ENCODE data around the gene NEMF. TPM values are rescaled to one million over a fixed set of nuclear protein-coding genes. Genes with fewer than 3 reads are reported as not detected.
A peak's percentile ranks its signal among the peaks of the same experiment; 100 is the strongest.
"Not testable (repeated sequence)": the region's sequence is repeated elsewhere in the genome, so short reads cannot be mapped to it uniquely, and the experiment has no call there.

The NEMF gene
- total and polyA plus RNA-seq, 5 donors: 27.0 to 54.4 (median 50.6) TPM

DNA sequence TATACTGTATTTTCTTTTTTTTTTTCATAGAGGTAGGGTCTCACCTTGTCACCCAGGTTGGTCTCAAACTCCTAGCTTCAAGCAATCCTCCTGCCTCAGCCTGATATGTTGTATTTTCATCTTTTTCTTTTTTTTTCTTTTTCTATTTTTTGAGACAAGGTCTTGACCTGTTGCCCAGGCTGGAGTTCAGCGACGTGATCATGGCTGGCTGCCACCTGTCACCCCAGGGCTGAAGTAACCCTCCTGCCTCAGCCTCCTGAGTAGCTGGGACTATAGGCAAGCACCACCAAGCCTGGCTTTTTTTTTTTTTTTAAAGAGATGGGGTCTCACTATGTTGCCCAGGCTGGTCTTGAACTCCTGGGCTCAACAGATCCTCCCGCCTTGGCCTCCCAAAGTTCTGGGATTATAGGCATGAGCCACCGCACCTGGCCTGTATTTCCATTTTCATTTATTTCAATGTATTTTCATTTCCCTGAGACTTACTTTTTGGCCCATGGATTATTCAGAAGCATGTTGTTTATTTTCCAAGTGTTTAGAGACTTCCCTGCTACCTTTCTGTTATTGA, 24.1 kb upstream of the NEMF start:
- Histone ChIP-seq H3K4me3 (ENCODE audit: low read length) (no peak overlapping the region), H3K27me3 (ENCODE audit: control insufficient read depth, insufficient read depth) (no peaks in the 10 kb centered on the region), H3K27ac (ENCODE audit: low read length) (no peak overlapping the region), H3K9me3 (ENCODE audit: control insufficient read depth, low read length) (no peaks in the 10 kb centered on the region), H3K4me1 (ENCODE audit: control insufficient read depth, insufficient read depth, low read length) (no peaks in the 10 kb centered on the region)
- intact Hi-C loops (cut with DNase I): loop anchor here in 1 of 4 donors (10.0 kb wide), 1 partner anchor 228 kb away; no protein-coding TSS in a partner anchor
- WGBS: 51% methylated on average over 4 of the region's 4 CpGs
- DNase-seq (no peak), ATAC-seq (no peak)

DNA sequence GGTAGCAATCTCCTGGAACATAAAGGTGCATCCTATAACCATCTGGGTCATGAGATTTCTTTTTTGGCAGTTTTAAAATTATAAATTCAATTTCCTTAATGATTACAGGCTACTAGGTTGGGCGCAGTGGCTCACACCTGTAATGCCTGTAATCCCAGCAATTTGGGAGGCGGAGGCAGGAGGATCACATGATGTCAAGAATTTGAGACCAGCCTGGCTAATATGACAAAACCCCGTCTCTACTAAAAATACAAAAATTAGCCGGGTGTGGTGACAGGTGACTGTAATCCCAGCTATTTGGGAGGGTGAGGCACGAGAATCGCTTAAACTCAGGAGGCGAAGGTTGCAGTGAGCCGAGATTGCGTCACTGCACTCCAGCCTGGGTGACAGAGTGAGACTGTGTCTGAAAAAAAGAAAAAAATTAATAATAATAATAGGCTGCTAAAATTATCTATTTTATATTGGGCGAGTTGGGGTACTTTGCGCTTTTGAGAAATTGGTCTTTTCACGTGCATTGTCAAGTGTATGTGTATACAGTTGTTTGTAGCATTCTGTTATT, 23.1 kb upstream of the NEMF start:
- DNase-seq (no peak), ATAC-seq (no peak)
- no peak overlapping the region for H3K4me3 ChIP-seq (ENCODE audit: low read length)
- 82% methylated on average over 12 of the region's 12 CpGs for WGBS
- H3K4me1 ChIP-seq (ENCODE audit: control insufficient read depth, insufficient read depth, low read length): no peaks in the 10 kb centered on the region
- no peaks in the 10 kb centered on the region for H3K9me3 ChIP-seq (ENCODE audit: control insufficient read depth, low read length)
- H3K27me3 ChIP-seq (ENCODE audit: control insufficient read depth, insufficient read depth): no peaks in the 10 kb centered on the region
- H3K27ac ChIP-seq (ENCODE audit: low read length): no peak overlapping the region
- intact Hi-C loops (cut with DNase I): loop anchor here in 1 of 4 donors (10.0 kb wide), 1 partner anchor 229 kb away; no protein-coding TSS in a partner anchor

DNA sequence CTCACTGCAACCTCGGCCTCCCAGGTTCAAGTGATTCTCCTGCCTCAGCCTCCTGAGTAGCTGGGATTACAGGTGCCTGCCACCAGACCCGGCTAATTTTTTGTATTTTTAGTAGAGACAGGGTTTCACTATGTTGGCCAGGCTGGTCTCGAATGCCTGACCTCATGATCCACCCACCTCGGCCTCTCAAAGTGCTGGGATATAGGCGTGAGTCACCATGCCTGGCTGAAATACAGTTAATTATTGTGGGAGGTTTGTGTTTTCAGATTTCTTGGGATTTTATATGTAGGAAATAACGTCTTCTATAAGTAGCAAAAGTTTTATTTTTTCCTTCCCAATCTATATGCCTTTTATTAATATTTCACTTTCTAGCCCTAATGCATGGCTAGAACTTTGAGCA, 21.0 kb upstream of the NEMF start:
- not testable (repeated sequence) for ATAC-seq; DNase-seq; H3K4me3 ChIP-seq (ENCODE audit: low read length); H3K27me3 ChIP-seq (ENCODE audit: control insufficient read depth, insufficient read depth); H3K27ac ChIP-seq (ENCODE audit: low read length); H3K4me1 ChIP-seq (ENCODE audit: control insufficient read depth, insufficient read depth, low read length); H3K9me3 ChIP-seq (ENCODE audit: control insufficient read depth, low read length)
- 77% methylated on average over 6 of the region's 6 CpGs for WGBS
- intact Hi-C loops (cut with DNase I): loop anchor here in 1 of 4 donors (10.0 kb wide), 1 partner anchor 231 kb away; no protein-coding TSS in a partner anchor

DNA sequence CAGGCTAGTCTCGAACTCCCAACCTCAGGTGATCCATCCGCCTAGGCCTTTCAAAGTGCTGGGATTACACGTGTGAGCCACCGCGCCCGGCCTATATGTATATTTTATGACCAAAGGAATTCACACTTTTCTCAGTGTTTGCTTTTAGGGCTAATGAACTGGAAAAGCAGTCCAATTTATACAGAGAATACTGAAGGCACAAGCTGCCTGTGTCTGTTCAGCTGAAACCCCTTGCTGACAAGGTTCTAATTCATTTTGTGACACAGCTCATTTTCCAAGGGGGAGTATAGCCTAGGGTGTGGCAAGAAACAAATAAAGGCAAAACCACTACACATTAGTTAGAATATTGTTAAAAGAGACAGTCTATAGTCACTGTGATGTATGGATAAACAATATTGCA, 18.3 kb upstream of the NEMF start:
- ATAC-seq (no peak), DNase-seq (no peak)
- H3K27me3 ChIP-seq (ENCODE audit: control insufficient read depth, insufficient read depth): no peaks in the 10 kb centered on the region
- H3K4me3 ChIP-seq (ENCODE audit: low read length): no peak overlapping the region
- no peaks in the 10 kb centered on the region for H3K4me1 ChIP-seq (ENCODE audit: control insufficient read depth, insufficient read depth, low read length)
- no peak overlapping the region for H3K27ac ChIP-seq (ENCODE audit: low read length)
- H3K9me3 ChIP-seq (ENCODE audit: control insufficient read depth, low read length): no peaks in the 10 kb centered on the region
- 93% methylated on average over 6 of the region's 6 CpGs for WGBS
- intact Hi-C loops (cut with DNase I): loop anchor here in 1 of 4 donors (10.0 kb wide), 1 partner anchor 234 kb away; no protein-coding TSS in a partner anchor

DNA sequence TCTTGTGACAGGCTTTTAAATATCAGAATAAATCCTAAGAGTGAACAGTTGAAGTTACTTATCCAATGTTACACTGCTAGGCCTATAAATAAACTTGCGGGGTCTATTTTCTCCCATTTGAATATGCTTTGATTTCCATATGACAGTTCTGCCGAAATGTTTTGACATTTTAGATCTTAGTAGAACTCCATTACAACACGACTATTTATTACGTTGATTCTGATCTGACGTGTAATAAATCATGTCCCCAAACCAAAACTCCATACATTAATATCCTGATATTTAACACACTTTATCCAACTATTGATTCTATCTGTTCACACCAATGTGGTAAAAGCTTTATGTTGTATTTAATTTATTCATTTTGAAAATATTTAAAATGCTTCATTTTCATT, 16.1 kb upstream of the NEMF start:
- no peaks in the 10 kb centered on the region for H3K9me3 ChIP-seq (ENCODE audit: control insufficient read depth, low read length)
- peak overlapping the region; percentile 12 for H3K4me3 ChIP-seq (ENCODE audit: low read length)
- peaks cover 2% of the 10 kb centered on the region for H3K4me1 ChIP-seq (ENCODE audit: control insufficient read depth, insufficient read depth, low read length)
- ATAC-seq (no peak), DNase-seq (no peak)
- no peak overlapping the region for H3K27ac ChIP-seq (ENCODE audit: low read length)
- 45% methylated on average over 5 of the region's 5 CpGs for WGBS
- H3K27me3 ChIP-seq (ENCODE audit: control insufficient read depth, insufficient read depth): no peaks in the 10 kb centered on the region
- intact Hi-C loops (cut with DNase I): loop anchor here in 2 of 4 donors (5.0 to 10.0 kb wide), 3 partner anchors 136 to 239 kb away; no protein-coding TSS in a partner anchor

DNA sequence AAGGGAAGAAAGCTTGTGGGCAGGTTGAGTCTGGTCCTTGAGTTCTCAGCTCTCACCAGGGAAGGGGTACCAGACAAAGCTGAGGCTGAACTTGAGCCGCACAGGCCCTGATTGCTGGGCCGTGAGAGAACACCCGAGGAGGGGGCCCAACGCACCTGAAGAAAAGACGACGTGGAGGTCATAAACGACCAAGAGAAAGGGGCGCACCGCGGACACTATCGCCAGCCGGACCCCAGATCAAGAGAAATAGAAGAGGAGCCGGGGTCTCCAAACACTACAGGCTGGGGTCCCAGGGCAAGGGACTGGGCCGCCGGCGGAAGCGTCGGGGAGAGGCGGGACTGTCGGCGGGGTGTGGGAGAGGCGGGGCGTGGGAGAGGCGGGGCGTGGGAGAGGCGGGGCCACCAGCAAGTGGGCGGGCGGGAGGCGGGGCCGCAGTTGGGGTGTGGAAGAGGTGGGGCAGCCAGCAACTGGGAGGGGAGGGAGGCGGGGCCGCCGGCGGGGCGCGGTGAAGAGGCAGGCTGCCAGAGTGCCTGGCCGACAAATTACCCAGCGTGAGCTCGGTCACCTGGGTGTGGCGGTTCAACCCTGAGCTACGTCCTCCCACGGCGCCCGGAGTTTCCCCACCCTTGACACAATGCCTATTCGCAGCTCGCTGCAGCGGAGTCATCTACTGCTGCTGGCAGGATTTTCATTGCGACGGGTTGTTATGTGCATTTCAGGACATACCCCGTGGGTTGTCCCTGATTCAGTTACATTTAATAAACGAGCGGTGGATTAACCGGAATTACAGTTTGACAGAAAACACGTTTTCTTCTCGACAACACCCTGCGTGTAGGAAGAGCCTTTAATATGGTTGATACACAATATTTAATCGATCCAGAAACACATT, 15.5 kb upstream of the NEMF start:
- intact Hi-C loops (cut with DNase I): loop anchor here in 2 of 4 donors (5.0 to 10.0 kb wide), 3 partner anchors 137 to 239 kb away; no protein-coding TSS in a partner anchor
- DNase-seq (peak; percentile 97 to 99 (median 98)), ATAC-seq (peak; percentile 97 to 98)
- Histone ChIP-seq H3K27ac (ENCODE audit: low read length) (peak overlapping the region; percentile 95), H3K4me1 (ENCODE audit: control insufficient read depth, insufficient read depth, low read length) (peaks cover 2% of the 10 kb centered on the region), H3K4me3 (ENCODE audit: low read length) (peak overlapping the region; percentile 75), H3K9me3 (ENCODE audit: control insufficient read depth, low read length) (no peaks in the 10 kb centered on the region), H3K27me3 (ENCODE audit: control insufficient read depth, insufficient read depth) (no peaks in the 10 kb centered on the region)
- under 1% methylated on average over 57 of the region's 57 CpGs for WGBS

DNA sequence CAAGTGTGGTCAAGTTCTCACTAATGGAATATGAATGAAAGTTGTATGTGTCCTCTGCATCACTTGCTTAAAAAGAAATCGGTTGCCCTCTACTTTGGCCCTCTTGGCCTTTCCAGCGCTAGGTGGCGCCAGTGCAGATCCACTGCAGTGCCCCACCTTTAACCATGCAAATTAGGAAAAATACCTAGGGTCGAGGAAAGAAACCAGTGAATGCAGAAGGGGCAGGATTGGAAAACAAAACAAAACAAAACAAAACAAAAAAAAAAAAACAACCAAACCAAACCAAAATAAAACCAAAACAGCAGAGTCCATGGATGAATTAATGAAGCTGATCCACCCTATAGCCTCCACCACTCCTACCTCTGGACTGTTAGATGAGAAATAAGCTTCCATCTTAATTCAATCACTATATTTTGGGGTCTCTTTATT, 12.9 kb upstream of the NEMF start:
- no peak overlapping the region for H3K27ac ChIP-seq (ENCODE audit: low read length)
- peak; percentile 78 to 93 (median 88) for DNase-seq
- H3K4me3 ChIP-seq (ENCODE audit: low read length): no peak overlapping the region
- no peak for ATAC-seq
- H3K27me3 ChIP-seq (ENCODE audit: control insufficient read depth, insufficient read depth): no peaks in the 10 kb centered on the region
- intact Hi-C loops (cut with DNase I): loop anchor here in 2 of 4 donors (5.0 to 10.0 kb wide), 3 partner anchors 139 to 242 kb away; no protein-coding TSS in a partner anchor
- peaks cover 2% of the 10 kb centered on the region for H3K4me1 ChIP-seq (ENCODE audit: control insufficient read depth, insufficient read depth, low read length)
- H3K9me3 ChIP-seq (ENCODE audit: control insufficient read depth, low read length): no peaks in the 10 kb centered on the region
- WGBS: 1% methylated on average over 4 of the region's 4 CpGs

DNA sequence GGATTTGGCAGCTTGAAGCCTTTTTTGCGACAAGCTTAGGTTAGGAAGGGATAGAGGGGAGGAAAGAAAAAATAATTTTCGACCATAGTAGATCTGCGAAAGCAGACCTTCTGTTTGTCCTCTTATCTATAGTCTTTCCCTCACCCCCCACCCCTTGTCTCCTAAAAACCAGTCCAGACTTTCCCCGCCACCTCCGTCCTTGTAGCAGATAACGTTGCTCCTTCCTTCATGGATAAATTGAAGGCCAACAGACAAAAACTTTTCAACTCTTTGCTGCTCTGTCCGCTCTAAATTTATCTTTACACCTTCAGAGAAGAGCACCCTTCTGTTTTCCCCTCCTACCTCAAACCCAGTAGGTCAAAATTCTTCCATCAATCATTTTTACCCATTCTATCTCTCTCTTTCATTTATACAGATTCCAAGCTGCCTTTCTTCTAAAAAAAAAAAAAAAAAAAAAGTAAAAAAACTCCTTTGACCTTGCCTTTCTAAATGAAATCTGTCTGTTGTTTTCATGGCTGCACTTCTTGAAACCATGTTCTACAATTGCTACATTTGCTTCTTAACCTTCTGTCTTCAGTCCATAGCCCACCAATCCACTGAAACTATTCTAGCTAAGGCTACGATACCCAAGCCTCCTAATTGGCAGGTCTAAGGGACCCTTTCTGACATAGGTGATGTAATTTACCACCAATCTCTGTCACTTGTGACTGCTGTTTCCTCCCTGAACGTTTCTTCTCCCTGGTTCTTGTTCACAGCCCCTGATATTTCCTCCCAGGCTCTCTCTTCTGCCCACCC, 11.1 kb upstream of the NEMF start:
- H3K27me3 ChIP-seq (ENCODE audit: control insufficient read depth, insufficient read depth): no peaks in the 10 kb centered on the region
- ATAC-seq (no peak), DNase-seq (no peak)
- H3K27ac ChIP-seq (ENCODE audit: low read length): peak overlapping the region; percentile 94
- no peaks in the 10 kb centered on the region for H3K9me3 ChIP-seq (ENCODE audit: control insufficient read depth, low read length)
- peak overlapping the region; percentile 70 for H3K4me3 ChIP-seq (ENCODE audit: low read length)
- peaks cover 2% of the 10 kb centered on the region for H3K4me1 ChIP-seq (ENCODE audit: control insufficient read depth, insufficient read depth, low read length)
- 15% methylated on average over 9 of the region's 9 CpGs for WGBS
- intact Hi-C loops (cut with DNase I): loop anchor here in 3 of 4 donors (5.0 to 10.0 kb wide), 3 partner anchors 141 to 244 kb away; no protein-coding TSS in a partner anchor

DNA sequence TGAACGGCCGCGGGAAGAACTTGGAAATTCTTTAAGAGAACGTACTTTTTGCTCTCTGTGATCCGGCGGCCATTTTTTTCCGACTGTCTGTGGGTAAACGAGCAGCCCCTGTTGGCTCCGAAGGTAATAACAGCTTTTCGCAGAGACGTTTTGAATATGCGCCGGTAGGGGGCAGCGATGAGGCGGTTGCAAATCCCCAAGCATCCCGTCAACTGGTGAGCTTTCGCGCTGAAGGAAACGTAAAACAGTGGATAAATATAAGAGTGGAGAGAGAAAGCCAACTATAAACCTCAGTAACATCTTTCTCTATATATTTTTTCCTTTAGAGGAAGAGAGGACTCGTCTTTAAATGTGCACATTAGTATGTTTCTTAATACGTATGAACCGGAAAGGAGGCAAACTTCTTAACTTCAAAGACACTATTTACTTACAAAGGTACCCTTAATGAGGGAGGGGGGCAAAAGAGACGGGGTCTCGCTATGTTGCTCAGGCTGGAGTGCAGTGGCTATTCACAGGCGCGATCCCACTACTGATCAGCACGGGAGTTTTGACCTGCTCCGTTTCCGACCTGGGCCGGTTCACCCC, 9.6 kb upstream of the NEMF start:
- Histone ChIP-seq H3K4me1 (ENCODE audit: control insufficient read depth, insufficient read depth, low read length) (peaks cover 2% of the 10 kb centered on the region), H3K9me3 (ENCODE audit: control insufficient read depth, low read length) (no peaks in the 10 kb centered on the region), H3K4me3 (ENCODE audit: low read length) (peak overlapping the region; percentile 70), H3K27me3 (ENCODE audit: control insufficient read depth, insufficient read depth) (no peaks in the 10 kb centered on the region), H3K27ac (ENCODE audit: low read length) (peak overlapping the region; percentile 100)
- ATAC-seq (peak; percentile 53 to 56), DNase-seq (peak; percentile 82 to 89 (median 85))
- under 1% methylated on average over 28 of the region's 30 CpGs for WGBS
- intact Hi-C loops (cut with DNase I): loop anchor here in 3 of 4 donors (5.0 to 10.0 kb wide), 3 partner anchors 143 to 245 kb away; no protein-coding TSS in a partner anchor

DNA sequence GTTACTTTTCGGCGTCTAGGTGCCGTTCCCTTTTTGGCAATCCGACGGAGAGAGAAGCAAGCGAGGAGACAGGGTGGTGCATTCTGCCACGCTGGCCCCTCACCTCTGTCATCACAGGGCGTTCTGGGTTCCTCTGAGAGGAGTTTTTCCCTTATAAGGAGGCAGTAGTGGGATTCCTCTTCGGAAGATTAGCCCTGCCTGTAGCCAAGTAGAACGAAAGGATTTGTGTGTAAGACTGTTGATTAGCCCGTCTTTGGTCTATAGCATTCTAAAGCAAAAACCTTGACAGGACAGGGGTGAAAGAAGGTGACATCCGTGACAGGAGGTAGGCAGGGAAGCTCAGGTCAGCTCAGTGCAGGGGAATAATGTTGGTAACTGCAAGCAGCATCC, 9.1 kb upstream of the NEMF start:
- peaks cover 2% of the 10 kb centered on the region for H3K4me1 ChIP-seq (ENCODE audit: control insufficient read depth, insufficient read depth, low read length)
- H3K27ac ChIP-seq (ENCODE audit: low read length): peak overlapping the region; percentile 100
- H3K9me3 ChIP-seq (ENCODE audit: control insufficient read depth, low read length): no peaks in the 10 kb centered on the region
- H3K27me3 ChIP-seq (ENCODE audit: control insufficient read depth, insufficient read depth): no peaks in the 10 kb centered on the region
- ATAC-seq (peak; percentile 54 to 58), DNase-seq (peak; percentile 75 to 83 (median 77))
- intact Hi-C loops (cut with DNase I): loop anchor here in 3 of 4 donors (5.0 to 10.0 kb wide), 3 partner anchors 143 to 246 kb away; no protein-coding TSS in a partner anchor
- H3K4me3 ChIP-seq (ENCODE audit: low read length): peak overlapping the region; percentile 70
- WGBS: under 1% methylated on average over 12 of the region's 12 CpGs

All from right cardiac atrium (tissue), 5 donors.